PFSK-1 (cell line): ENCODE results near the gene SLIRP.

Experiments
- FOXP2 ChIP-seq: optimal IDR thresholded peaks from 2 replicates; pipeline ENCODE3; 2011; ENCODE audit warnings: borderline replicate concordance, control low read depth, inconsistent platforms; ENCODE audit not compliant: insufficient read depth; ENCODE audit errors: extremely low read length, extremely low read depth
- POLR2AphosphoS5 ChIP-seq: IDR thresholded peaks from 2 replicates; pipeline ENCODE4 v1.6.1; 2012; ENCODE audit warnings: low read depth, mild to moderate bottlenecking, control low read depth, low read length, moderate library complexity
- REST ChIP-seq, 2 experiments: IDR thresholded peaks; 2 replicates each; pipeline versions ENCODE4 v1.6.1 to v1.8.0; 2011 to 2012; ENCODE audit warnings: low read depth in 2 of 2, low read length in 2 of 2, control low read depth in 1 of 2, inconsistent platforms in 1 of 2, mild to moderate bottlenecking in 1 of 2, moderate library complexity in 1 of 2; ENCODE audit not compliant: insufficient read depth in 1 of 2
- SIN3A ChIP-seq: IDR thresholded peaks from 2 replicates; pipeline ENCODE4 v1.6.1; 2012; ENCODE audit warnings: mild to moderate bottlenecking, low read length, moderate library complexity, borderline replicate concordance; ENCODE audit not compliant: insufficient read depth
- TAF1 ChIP-seq: IDR thresholded peaks from 2 replicates; pipeline ENCODE4 v1.6.1; 2012; ENCODE audit warnings: low read length, control low read depth, borderline replicate concordance; ENCODE audit not compliant: insufficient read depth

SLIRP gene

GRCh38 chr14:77746064-77746702 is 38.3 kb downstream of the SLIRP start:
- TF ChIP-seq FOXP2 (no peak), POLR2AphosphoS5 (no peak), TAF1 (no peak)

- no peak for TF ChIP-seq SIN3A
- TF ChIP-seq TAF1, result no peak
- TF ChIP-seq REST (IDR thresholded peaks at IDR 0.05; ENCODE audit: insufficient read depth in 1 of 2, low read depth in 2 of 2, low read length in 2 of 2), result no peak
- TF ChIP-seq FOXP2, result no peak
- TF ChIP-seq POLR2AphosphoS5, result no peak
These were observed 44.4 kb downstream of the SLIRP start for GRCh38 chr14:77752266-77752665.

GRCh38 chr14:77752799-77753516 is 45.1 kb downstream of the SLIRP start:
- no peak for TF ChIP-seq POLR2AphosphoS5
- no peak for TF ChIP-seq SIN3A
- TF ChIP-seq FOXP2, result no peak
- TF ChIP-seq TAF1, result no peak
- TF ChIP-seq REST (IDR thresholded peaks at IDR 0.05; ENCODE audit: insufficient read depth in 1 of 2, low read depth in 2 of 2, low read length in 2 of 2), result no peak

GRCh38 chr14:77760381-77761204 is 52.7 kb downstream of the SLIRP start, which contains the start of gene SNW1:
TSS of gene SNW1 (minus strand) at chr14:77761156. CDS start at chr14:77761127, 29 bp downstream.
- TF ChIP-seq TAF1, result no peak
- TF ChIP-seq POLR2AphosphoS5, result peak; percentile 56; the same call in 1 of the 2 replicates

GRCh38 chr14:77761205-77761931 is 53.5 kb downstream of the SLIRP start:
- TF ChIP-seq REST (IDR thresholded peaks at IDR 0.05; ENCODE audit: insufficient read depth in 1 of 2, low read depth in 2 of 2, low read length in 2 of 2) (no peak), SIN3A (no peak), TAF1 (no peak), FOXP2 (no peak), POLR2AphosphoS5 (no peak)
